Posterior vena cava (tissue), 2 donors: ENCODE results near the gene BNC2. TPM values are rescaled to one million over a fixed set of nuclear protein-coding genes. Genes with fewer than 3 reads are reported as not detected.
"Not testable (repeated sequence)": the region's sequence is repeated elsewhere in the genome, so short reads cannot be mapped to it uniquely, and the experiment has no call there.

Experiments used
- DNase-seq: peaks from one replicate; pipeline ENCODE4 v3.0.0-alpha.2; 2020; ENCODE audit warnings: low spot score
- intact Hi-C, 2 donors: fragments of 100-400 bp; cut with DNase I; formaldehyde crosslinking; loops; one replicate each; pipeline versions ENCODE4 v1.14.1 to v1.14.2; 2022 to 2023
- total RNA-seq, 2 donors: library from RNA; stranded (reverse); fragmentation: NEBNext Ultra II Directional; extraction: Animal tissue kit (Norgen Biotek cat#: 25700); gene quantifications; one replicate each; pipeline ENCODE4 v1.2.1, GENCODE V29; 2021
- donor health status: DM: yes; HTN: yes; CAD: no.
- donor health status: DM: yes; HTN: yes; CAD: no.

The BNC2 gene
- total RNA-seq, 2 donors from 2014 or later, result 61.2 to 76.0 TPM

DNA sequence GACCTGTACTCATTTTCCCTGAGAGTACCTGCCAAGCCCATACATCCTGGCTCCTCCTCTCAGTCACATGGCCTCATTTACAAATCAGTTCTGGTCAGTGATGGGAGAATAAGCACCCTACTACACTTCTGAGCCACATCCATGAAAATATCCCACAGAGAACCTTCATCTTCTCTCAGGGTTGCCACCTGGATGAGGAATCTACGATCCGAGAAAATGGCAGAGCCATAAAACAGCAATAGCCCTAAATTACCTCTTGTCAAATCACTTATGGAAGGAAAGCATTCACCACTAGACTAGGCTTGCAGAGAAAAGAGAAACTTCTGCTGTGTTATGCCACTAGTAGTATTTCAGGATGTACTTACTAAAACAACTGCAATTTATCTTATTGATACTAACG is 324.8 kb downstream of the BNC2 start:
- no peak for DNase-seq
- intact Hi-C loops, result no loop called here

DNA sequence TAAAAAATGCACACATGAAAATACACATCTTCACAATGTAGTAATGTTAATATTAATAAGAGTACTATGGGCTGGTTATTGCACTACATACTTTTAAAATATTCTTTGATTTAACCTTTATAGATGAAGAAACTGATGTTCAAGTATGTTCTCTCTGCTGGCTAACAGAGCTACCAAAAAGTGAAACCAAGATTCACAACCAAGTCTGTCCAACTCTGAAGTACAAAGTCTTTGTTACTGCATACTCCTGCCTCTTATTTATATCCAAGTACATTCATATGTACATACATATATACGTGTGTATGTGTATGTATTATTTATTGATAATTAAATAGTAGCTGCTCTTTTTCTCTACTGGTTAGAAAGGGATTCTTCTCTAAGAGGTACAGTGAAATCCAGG is 325.6 kb downstream of the BNC2 start:
- no peak for DNase-seq
- intact Hi-C loops, result no loop called here

DNA sequence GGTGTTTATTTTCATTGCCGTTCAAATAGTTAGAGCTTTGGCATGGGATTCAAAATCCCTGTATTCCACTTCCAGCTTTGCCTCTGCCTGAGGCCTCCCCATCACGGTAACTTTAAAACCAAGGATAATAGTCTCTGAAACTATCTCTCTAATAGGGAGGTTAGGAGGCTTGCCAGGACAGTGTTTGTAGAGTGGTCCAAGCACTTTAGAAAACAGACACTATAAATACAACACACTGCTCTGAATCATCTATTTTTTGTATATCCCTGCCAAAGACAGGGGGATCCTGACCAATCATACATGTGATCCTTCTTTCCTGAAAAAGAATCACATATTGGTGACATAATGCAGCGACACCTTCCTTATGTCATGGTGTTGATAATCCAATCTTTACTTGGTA is 326.8 kb downstream of the BNC2 start:
- intact Hi-C loops, result no loop called here
- no peak for DNase-seq

DNA sequence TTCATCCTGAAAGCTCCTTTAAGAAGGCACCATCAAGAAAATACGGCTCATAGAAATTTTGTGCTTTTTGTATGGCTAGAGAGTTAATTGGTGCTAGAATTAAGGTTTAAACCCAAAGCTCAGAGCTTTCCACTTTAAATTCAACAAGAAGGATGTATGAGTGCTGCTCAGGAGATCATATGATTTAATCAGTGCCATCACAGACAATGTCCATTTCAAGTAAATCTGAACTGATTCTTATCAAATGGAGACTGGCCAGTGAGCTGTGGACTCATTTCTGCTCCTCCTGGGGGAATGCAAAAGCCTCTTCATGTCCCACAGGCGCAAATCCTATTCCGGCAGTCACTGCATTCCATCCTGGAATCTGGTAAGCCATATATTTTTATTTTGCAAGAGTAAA is 327.2 kb downstream of the BNC2 start:
- intact Hi-C loops, result no loop called here
- no peak for DNase-seq

DNA sequence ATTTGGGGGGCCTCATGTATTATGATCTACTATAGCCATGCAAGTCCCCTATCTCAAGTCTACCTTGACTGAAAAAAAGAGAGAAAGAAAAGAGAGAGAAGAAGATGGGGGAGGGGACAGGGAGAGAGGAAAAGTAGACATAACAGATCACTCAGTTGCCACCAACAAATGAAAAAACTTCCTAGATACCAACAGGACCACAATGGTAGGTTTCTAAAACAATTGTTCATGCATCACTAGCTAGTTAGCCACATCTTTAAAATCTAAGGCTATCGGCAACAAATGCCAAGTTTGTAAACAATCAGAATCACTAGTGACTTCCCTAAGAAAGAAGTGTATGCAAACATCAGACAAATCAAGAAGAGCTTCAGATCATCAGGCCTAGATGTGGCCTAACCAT is 328.2 kb downstream of the BNC2 start:
- intact Hi-C loops, result no loop called here
- DNase-seq, result no peak

DNA sequence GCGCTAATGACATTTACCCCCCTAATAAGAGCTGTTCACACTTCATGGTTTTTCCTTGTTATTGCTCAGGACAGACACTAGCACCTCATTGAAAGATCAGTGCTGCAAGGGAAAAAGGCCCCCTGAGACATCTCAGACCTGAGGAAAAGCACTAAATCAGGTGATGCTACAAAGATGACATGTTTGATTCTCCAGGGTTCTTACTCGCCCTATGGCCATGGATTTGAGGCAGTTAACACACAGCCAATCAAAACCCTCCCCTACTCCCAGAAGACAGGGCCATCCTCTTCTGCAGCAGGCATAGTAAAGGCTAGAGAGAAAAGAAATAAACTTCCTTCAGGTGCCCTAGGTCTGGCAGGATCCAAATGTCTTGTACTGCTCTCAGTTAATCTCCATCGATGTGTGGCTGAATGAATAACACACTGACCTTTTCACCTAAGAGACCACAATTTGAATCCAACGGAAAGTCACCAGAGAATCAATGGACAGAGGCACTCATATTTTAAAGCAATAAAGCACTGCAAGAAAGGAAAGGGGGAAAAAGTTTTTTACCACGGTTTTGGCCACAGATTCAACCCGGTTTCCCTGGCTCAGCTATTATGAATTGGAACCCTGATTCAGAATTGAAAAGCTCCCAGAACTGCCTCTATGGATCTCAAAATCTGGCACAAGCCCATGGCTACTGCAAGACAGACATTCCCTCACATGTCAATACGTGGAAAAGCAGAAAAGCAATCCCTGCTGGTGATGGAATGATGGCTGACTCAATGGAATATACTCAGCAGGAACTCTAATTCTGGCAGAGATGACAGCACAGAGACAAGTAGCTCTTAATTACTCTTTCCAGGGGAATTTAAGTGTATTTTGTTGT is 329.5 kb downstream of the BNC2 start:
- intact Hi-C loops, result no loop called here
- no peak for DNase-seq

DNA sequence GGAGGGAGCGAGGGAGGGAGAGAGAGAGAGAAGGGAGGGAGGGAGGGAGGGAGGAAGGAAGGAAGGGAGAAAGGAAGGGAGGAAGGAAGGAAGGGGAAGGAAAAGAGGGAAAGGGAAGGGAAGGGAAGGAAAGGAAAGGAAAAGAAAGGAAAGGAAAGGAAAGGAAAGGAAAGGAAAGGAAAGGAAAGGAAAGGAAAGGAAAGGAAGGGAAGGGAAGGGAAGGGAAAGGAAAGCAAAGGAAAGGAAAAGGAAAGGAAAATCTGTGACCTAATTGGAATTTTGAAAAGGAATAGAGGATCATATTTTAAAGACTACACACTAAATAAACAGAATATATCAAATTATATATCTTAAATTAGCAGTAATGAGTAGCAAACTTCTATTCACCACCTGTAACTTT is 330.8 kb downstream of the BNC2 start:
- intact Hi-C loops, result not testable (repeated sequence)

DNA sequence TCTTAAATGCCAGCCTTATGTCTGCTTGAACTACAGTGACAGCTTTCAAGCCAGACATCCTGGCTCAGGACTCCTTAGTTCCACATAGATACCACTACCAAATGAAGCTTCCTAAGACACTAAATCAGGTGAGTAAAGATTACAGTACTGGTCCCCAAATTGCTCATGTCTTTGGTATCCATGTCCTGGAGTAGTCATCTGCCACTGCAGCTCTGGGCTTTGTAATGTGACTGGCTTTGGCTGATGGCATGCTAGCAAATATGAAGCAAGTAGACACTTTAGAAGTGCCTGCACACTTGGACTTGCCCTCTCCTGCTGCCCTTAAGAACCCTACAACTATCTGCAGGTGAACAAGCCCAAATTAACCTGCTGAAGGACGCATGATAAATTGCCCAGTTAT is 334.9 kb downstream of the BNC2 start:
- intact Hi-C loops, result no loop called here
- DNase-seq, result no peak

More for the DNA sequence above, 330.8 kb downstream of the BNC2 start:
- not testable (repeated sequence) for DNase-seq

DNA sequence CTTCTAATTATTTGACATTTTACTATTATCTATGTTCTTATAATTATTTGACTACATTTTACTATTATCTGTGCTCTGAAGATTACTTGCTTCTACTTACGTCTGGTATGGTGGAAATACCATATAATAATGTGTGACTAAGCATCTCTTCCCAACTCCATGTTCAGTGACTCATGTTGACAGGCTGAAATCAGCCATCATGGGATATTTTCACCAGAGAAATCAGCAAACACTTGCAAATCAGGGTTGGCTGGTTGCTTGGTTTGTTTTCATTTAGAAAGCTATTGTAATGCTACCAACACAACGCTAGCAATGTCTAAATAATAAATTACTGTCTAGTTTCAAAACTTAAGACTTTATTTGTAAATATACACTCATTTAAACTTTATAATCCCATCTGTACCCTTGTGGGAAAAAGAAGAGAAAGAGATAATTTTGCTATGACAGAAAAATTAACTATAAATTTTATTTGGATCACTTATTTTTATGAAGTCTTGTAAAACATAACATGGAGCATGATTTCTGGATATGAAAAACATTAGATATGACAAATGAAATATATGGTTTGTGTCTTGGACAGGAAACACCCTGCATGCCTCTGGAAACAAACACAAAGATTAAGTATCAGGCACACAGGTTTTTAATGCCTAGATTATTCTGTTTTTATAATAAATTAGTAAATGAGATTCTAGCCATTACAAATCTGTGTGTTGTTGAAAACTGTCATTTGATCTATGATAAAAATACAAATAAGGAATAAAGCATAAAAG is 337.6 kb downstream of the BNC2 start:
- no peak for DNase-seq
- intact Hi-C loops, result no loop called here

DNA sequence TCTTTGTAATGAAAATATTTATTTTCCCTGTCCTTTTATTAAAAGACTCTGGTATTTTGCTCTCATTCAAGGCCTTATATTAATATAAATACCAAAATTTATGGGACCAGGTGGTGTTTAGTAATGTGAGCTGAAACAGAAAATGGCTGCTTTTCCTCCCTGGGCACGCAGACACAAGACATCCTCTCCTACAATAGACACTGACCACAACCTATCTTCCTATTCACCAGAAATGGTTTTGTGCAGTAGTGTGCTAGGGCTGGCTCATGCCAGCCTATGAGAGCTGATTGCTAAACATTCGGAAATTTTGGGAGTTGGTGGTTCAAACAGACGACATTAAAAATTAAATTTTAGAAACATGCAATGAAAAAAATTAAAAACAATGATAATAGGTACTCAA is 338.2 kb downstream of the BNC2 start:
- intact Hi-C loops, result no loop called here
- DNase-seq, result no peak

DNA sequence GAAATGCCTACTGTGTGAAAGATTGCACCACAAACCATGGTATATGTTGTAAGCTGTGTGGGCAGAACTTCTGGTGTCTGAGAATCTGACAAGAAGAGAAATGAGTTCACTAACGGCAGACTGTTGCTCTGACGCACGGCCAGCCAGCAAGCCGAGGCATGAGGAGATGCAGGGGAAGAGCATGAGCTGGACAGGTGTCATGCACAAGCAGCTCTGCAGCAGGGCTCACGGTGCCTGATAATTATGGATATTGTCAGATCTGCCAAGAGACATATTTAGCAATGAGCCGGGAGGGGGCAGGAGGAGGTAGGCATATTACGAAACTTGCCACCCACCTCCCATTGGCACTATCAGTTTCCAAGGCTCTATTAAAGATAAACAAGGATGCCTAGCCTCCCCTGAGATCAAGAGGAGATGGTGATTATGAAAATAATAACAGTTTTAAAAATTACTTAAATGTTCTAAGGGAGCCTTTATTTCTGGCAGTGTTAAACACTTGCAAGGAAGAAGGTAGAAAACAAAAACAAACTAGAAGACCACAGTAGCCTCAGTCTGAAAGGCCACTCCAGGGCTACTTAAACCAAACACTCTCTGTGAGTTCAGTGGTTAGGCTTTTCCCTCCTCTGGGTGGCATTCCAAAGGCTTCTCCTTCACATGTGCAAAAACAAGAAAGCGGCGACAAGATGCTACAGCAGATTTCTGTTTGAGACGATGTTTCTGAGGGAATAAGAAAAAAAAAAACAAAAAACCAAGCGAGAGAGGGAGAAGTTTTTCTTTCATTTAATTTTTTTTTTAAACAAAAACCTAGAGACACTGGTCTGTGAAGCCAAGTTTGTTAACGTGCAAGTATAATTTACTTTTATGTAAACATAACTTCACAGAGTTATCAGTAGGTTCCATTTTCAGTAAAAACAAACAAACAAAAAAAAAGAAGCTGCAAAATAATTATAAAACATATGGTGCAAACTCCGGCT is 339.5 kb downstream of the BNC2 start:
- no peak for DNase-seq
- intact Hi-C loops, result no loop called here

DNA sequence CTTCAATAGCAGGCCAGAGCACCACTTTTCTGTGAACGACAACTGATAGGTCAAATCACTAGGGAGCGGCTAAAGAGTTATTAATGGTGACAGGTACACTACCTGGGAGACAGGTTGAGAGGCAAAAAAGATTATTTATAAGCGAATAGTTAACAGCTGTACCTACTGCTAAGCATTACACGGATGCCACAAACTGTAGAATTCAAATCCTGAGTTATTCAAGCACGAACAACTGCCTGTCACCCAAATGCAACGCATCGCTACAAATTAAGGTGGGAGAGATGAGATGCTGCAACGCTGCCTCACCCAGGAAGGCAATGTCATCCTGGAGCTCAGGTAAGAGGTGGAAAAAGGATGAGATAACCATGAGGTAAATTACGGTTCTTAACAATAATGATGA is 342.9 kb downstream of the BNC2 start:
- intact Hi-C loops, result no loop called here

DNA sequence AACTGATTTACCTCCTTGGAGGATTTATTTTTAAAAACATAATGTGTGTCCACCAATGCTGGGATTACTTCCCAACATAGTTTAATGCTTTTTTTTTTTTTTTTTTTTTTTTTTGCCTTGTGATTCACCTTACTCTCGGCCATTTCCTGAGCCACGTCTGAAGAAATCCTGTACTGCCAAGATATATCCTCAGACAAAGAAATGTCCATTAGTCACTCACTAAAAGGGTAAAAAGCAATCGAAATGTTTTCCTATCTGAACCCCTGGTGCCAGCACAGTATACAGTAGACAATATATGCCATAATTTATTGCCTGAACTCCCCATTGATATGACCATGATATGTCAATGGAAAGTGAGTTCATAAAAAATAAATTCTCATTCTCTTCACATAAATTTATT is 344.1 kb downstream of the BNC2 start:
- intact Hi-C loops, result no loop called here
- DNase-seq, result no peak

More for the DNA sequence above, 342.9 kb downstream of the BNC2 start:
- DNase-seq, result no peak

DNA sequence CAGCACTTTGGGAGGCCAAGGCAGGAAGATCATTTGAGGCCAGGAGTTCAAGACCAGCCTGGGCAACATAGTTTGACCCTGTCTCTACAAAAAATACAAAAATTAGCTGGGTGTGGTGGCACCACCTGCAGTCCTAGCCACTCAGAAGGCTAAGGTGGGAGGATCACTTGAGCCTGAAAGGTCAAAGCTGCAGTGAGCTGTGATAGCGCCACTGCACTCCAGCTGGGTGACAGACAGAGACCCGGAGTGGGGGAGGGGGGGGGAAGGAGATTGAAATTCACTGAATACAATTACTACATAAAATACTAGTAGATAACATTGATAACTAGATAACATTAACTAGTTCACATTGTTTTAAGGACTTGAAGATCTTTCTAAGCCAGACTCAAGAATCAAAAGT is 345.6 kb downstream of the BNC2 start:
- intact Hi-C loops, result no loop called here

DNA sequence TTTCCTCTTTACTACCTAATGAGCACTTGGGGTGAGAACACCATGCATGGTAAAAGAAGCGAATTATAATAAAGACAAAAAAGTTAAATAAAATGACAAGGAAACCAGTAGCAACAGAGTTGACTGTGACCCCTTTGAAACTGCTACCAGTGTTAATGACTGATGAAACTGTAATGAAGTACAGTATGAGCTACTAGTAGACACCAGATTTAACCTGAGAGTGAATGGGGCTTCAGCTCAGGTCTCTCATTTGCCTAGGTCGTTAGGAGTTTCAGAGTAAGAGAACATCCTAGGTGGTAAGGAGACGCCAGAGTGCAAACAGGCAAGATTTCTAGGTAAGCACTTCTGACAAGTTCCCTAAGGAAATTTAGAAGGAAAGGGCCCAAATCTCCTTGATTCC is 346.4 kb downstream of the BNC2 start:
- no peak for DNase-seq
- intact Hi-C loops, result no loop called here

More for the DNA sequence above, 345.6 kb downstream of the BNC2 start:
- DNase-seq, result no peak

DNA sequence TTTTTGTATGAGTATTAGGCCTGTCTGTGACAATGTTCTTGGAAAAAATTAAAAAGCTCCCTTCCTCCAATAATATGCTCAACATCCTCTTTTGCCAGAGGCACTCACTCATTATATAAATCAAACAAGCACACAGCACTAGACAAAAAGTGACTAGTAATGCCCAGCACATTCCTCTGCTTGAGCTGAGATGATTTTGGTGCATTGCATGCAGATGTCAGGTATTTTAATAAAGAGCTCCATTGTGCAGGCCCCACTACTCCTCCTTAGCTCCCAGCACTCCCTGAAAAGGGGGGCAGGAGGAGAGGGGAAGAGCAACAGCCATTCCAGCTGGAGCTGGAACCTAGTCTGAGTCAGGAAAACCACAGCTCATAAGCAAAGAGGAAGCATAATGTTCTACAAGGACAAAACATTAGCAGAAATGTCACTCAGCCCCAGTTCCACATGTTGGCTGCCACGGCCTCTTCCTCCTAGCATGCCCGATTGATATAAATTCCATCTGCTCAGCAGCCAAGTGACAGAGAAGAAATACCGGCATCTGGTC is 348.5 kb downstream of the BNC2 start:
- intact Hi-C loops, result no loop called here
- DNase-seq, result no peak

DNA sequence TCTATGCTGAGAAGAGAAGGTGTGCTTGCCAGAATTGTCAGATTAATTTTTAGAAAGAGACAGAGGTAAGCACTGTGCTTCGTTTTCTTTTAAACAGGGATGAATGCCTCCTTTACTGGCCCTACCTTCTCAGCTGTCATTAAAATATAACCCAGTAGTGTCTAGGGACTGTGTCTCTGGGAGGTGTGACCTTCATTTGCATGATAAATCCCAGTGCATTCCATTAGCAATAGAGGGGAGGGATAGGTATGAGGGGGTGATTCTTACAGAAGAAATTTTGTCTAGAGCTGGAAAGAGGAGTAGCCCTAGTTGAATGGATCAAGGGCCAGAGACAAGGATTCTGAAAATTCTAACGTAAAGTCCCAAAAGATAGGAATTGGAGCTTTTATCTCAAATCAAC is 351.5 kb downstream of the BNC2 start:
- no peak for DNase-seq
- intact Hi-C loops, result no loop called here

DNA sequence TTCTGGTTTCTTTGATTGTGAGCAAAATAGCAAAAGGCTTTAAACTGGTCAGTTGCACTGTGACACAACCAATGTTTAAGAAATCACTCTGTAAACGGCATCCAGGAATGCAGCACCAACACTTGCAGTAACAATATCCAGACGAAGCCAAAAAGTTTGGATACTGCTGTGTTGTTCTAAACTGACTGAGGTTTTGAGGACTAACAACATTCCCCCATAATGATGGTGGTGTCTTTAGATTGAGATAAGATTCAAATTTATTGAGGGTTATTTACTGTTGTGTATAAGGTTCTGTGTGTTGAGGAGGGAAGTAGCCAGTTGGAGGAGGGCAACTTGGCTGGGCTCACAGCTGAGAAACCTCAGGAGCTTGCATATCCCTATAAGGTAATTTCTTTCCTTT is 353.6 kb downstream of the BNC2 start:
- intact Hi-C loops, result no loop called here
- DNase-seq, result no peak

DNA sequence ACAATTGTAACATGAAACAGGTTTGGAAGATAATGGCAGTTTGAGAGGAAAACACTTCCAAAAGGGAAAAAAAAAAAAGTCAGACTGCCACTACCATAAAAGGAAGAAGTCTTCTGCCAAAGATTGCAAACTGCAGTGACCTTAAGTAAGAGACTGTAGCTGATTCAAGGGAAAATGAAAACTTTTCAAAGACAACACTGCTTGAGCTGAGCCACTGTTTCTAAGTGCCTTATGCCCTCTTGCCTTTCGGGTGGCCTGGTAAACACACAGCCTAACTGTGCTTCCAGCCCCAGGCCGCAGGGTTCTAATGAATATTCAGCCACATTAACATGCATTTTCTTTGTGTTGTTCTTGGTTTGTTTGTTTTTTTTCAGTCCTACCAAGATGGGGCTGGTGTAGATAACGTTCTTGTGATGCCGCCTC is 354.6 kb downstream of the BNC2 start:
- intact Hi-C loops, result no loop called here

More for the DNA sequence above, 354.6 kb downstream of the BNC2 start:
- no peak for DNase-seq
